Mononuclear cell (primary cell): ENCODE data around the gene CHST11. TPM values are rescaled to one million over a fixed set of nuclear protein-coding genes. Genes with fewer than 3 reads are reported as not detected.

Experiments
- H3K27me3 ChIP-seq: 2 replicates; pipeline ENCODE4 v1.6.0; 2011; ENCODE audit warnings: low read length, control low read depth; ENCODE audit not compliant: insufficient read depth
- H3K4me1 ChIP-seq: 2 replicates; pipeline ENCODE4 v1.5.1; 2011; ENCODE audit warnings: mild to moderate bottlenecking, low read length, control low read depth; ENCODE audit not compliant: insufficient read depth
- H3K4me3 ChIP-seq: 2 replicates; pipeline ENCODE4 v1.5.1; 2011; ENCODE audit warnings: mild to moderate bottlenecking, low read length, moderate library complexity
- H3K9me3 ChIP-seq: 2 replicates; pipeline ENCODE4 v1.5.1; 2011; ENCODE audit warnings: low read depth, mild to moderate bottlenecking, control low read depth, low read length
- total RNA-seq: library from RNA; depleted of rRNA; stranded (reverse); fragments of >200 nt; gene quantifications from one replicate; pipeline ENCODE4 v1.2.3, GENCODE V29; 2012

CHST11 gene
- total RNA-seq, 1 donor, result 83.7 TPM

DNA sequence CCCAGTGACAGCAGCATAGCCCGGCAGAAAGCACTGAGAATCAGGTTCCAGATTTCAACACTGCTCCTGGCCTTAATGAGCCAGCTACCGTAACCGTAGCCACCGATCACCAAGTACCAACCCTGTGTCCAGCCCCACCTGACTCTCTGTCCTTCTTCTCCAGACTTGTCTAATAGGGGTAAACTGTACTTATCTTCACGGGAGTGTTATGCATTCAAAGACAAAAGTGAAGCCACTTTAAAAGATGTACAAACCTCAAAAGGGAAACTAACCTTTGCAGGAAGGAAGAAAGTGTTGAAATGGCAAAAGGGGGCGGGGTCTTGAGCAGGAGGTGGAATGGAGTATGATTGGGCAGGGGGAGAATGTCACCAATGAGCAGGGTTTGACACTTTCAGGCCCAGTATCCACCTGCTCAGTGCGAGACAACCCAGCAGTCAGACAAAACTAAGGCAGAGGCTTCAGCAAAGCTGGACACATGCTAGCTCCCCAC lies 226.1 kb downstream of the CHST11 start:
- H3K4me3 ChIP-seq, result peak overlapping the region; percentile 29
- no peaks in the 10 kb centered on the region for H3K27me3 ChIP-seq
- peaks cover 90% of the 10 kb centered on the region for H3K4me1 ChIP-seq
- H3K9me3 ChIP-seq, result no peaks in the 10 kb centered on the region

GRCh38 chr12:104683831-104684503 lies 227.2 kb downstream of the CHST11 start:
- Histone ChIP-seq H3K4me1 (peaks cover 99% of the 10 kb centered on the region), H3K4me3 (no peak overlapping the region), H3K27me3 (no peaks in the 10 kb centered on the region), H3K9me3 (no peaks in the 10 kb centered on the region)

- no peaks in the 10 kb centered on the region for H3K9me3 ChIP-seq
- peaks cover 99% of the 10 kb centered on the region for H3K4me1 ChIP-seq
- no peaks in the 10 kb centered on the region for H3K27me3 ChIP-seq
- H3K4me3 ChIP-seq, result no peak overlapping the region
Observed at GRCh38 chr12:104684884-104685283, 228.1 kb downstream of the CHST11 start.

DNA sequence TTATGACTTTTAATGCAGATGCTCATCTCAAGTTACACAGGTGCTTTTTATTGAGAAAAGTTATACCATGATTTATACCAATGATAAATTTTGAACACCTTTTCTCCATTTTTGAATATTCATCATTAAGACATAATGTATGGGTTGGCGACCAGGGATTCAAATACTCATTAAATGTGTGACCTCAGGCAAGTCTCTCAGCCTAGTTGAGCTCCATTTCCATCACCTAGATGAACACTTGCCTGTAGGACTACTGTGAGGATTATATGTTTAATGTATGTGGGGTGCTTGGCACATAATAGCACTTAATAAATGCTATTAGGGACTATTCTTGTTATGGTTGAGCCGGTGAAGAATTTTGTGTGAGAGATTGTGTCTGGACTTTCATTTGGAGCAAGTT lies 228.6 kb downstream of the CHST11 start:
- Histone ChIP-seq H3K4me3 (no peak overlapping the region), H3K27me3 (no peaks in the 10 kb centered on the region), H3K4me1 (peaks cover 99% of the 10 kb centered on the region), H3K9me3 (no peaks in the 10 kb centered on the region)

GRCh38 chr12:104686196-104686595 lies 229.4 kb downstream of the CHST11 start:
- Histone ChIP-seq H3K4me1 (peaks cover 99% of the 10 kb centered on the region), H3K9me3 (no peaks in the 10 kb centered on the region), H3K27me3 (no peaks in the 10 kb centered on the region), H3K4me3 (no peak overlapping the region)

- Histone ChIP-seq H3K4me1 (peaks cover 99% of the 10 kb centered on the region), H3K9me3 (no peaks in the 10 kb centered on the region), H3K4me3 (no peak overlapping the region), H3K27me3 (no peaks in the 10 kb centered on the region)
Observed at GRCh38 chr12:104687823-104688573, 231.2 kb downstream of the CHST11 start.

DNA sequence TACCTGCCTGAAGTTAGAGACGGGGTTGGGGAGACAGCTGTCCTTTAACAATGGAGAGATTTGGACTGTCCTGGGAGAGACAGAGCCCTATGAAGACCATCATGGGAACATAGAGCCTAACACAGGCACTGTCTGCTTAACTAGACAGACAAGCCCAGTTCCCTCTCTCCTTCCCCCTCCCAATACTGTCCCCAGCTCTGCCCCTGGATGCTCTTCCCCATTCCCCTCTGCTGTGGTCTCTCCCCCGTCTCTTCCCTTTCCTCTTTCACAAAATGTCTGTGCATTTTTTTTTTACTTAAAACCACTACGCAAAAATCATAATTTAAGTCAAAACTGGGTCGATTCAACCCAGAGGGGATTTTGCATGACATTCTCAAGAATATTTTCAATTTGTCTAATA lies 232.9 kb downstream of the CHST11 start:
- Histone ChIP-seq H3K9me3 (no peaks in the 10 kb centered on the region), H3K27me3 (no peaks in the 10 kb centered on the region), H3K4me3 (no peak overlapping the region), H3K4me1 (peaks cover 99% of the 10 kb centered on the region)

DNA sequence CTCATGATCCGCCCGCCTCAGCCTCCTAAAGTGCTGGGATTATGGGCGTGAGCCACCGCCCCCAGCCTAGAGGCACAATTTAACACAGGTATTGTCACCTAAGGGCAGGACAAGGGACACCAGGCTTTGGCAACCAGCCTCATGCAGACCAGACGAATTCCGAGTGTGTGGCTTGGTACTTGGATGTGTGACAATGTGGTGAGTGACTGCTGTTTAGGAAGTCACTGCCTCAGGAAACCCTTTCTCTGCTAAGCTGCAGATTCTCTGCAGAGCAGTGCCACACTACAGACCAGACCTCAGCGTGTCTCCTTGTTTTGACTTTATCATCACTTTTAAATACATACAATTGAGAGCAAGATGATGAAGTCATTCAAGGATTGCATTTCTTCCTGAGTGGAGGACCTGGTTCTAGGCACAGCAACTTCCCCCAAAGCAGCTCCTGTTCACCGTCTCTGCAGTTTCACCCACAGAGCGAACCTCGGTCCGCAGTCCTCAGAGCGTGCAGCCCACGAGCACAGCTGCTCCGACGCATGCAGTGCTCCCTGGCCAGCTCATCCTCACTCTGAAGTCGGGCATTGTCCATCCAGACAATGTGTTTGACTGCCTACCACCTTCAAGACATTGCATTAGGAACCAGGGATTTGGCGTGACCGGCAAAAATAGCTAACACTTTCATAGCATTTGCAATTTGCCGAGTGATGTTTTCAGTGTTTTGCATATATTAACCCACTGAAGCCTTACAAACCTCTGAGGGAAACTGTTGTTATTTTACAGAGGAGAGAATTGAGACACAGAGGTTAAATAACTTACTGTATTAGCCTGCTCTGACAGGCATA lies 235.2 kb downstream of the CHST11 start:
- Histone ChIP-seq H3K4me1 (peaks cover 94% of the 10 kb centered on the region), H3K4me3 (no peak overlapping the region), H3K9me3 (no peaks in the 10 kb centered on the region), H3K27me3 (no peaks in the 10 kb centered on the region)

DNA sequence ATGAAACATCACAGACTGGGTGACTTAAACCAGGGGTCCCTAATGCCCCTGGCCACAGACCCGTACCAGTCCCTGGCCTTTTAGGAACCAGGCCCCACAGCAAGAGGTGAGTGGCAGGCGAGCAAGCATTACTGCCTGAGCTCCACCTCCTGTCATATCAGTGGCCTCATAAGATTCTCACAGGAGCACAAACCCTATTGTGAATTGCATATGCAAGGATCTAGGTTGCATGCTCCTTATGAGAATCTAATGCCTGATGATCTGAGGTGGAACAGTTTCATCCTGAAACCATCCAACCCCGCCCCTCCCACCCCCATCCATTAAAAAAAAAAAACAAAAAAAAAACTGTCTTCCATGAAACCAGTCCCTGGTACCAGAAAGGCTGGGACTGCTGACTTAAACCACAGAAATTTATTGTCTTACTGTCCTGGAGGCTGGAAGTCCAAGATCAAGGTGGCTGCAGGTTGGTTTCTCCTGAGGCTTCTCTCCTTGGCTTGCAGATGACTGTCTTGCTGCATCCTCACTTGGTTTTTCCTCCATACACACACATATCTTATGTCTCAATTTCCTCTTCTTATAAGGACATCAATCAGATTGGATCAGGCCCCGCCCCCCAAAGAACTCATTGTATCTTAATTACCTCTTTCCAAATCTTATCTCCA lies 235.9 kb downstream of the CHST11 start:
- Histone ChIP-seq H3K9me3 (no peaks in the 10 kb centered on the region), H3K4me1 (peaks cover 87% of the 10 kb centered on the region), H3K27me3 (no peaks in the 10 kb centered on the region), H3K4me3 (no peak overlapping the region)

- H3K4me3 ChIP-seq, result no peak overlapping the region
Observed at GRCh38 chr12:104693493-104693892, 236.7 kb downstream of the CHST11 start.

GRCh38 chr12:104694161-104694560 lies 237.4 kb downstream of the CHST11 start:
- Histone ChIP-seq H3K4me1 (peaks cover 72% of the 10 kb centered on the region), H3K9me3 (no peaks in the 10 kb centered on the region), H3K27me3 (no peaks in the 10 kb centered on the region), H3K4me3 (no peak overlapping the region)

More at GRCh38 chr12:104693493-104693892, 236.7 kb downstream of the CHST11 start:
- Histone ChIP-seq H3K27me3 (no peaks in the 10 kb centered on the region), H3K4me1 (peaks cover 79% of the 10 kb centered on the region), H3K9me3 (no peaks in the 10 kb centered on the region)

DNA sequence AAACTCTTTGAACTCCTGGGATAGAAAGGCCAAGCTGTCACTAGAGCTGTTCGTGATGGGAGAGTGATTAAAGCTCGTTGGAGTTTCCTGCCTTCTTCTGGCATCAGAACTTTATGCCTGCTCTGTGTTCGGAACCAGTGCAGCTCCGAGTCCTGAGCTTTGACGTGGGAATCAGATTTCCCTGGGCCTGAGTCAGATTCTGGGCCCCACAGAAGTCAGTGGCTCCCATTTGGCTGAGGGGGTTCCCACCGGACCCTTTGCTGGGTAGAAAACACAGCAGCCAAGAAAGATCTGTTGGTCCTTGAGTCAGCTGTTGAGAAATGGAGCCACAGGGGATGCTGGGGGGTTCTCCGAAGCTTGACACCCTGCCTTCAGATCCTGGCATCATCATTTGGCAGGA lies 238.0 kb downstream of the CHST11 start:
- no peaks in the 10 kb centered on the region for H3K9me3 ChIP-seq
- peaks cover 72% of the 10 kb centered on the region for H3K4me1 ChIP-seq
- H3K27me3 ChIP-seq, result no peaks in the 10 kb centered on the region
- no peak overlapping the region for H3K4me3 ChIP-seq

DNA sequence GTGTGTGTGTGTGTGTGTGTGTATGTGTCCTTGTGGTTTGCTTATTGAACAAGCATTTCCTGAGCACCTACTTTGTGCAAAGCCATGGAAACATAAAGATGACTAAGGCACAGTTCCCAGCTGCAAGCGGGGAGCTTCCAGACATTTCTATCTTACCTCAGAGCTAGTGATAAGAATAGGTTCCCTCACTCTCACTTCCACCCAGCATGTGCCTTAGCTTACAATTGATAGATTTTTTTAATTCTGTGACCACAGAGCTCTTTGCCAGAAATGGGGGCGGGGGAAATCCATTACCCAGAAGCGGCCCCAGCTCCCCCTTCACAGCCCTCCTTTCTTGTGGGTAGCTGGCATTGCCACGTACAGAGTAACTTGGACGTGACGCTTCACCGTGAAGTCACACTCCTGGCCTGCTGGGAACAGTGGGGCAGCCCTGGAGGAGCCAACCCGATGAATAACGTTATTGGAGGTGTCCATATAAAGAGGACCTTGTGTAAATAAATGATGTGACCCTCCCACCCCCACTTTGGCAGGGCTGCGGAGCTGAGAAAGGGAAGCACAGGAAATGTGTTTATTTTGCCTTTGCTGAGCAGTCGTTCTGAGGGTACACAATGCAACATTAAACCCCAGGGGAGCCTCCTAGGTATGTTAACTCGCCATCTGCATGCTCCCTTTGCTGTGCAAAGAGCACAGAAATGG lies 238.9 kb downstream of the CHST11 start:
- no peaks in the 10 kb centered on the region for H3K27me3 ChIP-seq
- no peak overlapping the region for H3K4me3 ChIP-seq
- H3K9me3 ChIP-seq, result no peaks in the 10 kb centered on the region
- H3K4me1 ChIP-seq, result peaks cover 65% of the 10 kb centered on the region

- Histone ChIP-seq H3K9me3 (no peaks in the 10 kb centered on the region), H3K27me3 (no peaks in the 10 kb centered on the region), H3K4me3 (no peak overlapping the region), H3K4me1 (peaks cover 49% of the 10 kb centered on the region)
Observed at GRCh38 chr12:104697186-104697585, 240.4 kb downstream of the CHST11 start.
